Astrocyte (in vitro differentiated cells and primary cell): ENCODE results near the gene NR5A2.
A peak's percentile ranks its signal among the peaks of the same experiment; 100 is the strongest.

Source experiments
- CTCF ChIP-seq: IDR thresholded peaks from 2 replicates; pipeline ENCODE4 v1.5.1; 2011; ENCODE audit warnings: low read depth, mild to moderate bottlenecking, inconsistent platforms, low read length, moderate library complexity; ENCODE audit not compliant: insufficient read depth
- EZH2 ChIP-seq: IDR thresholded peaks from 2 replicates; pipeline ENCODE4 v1.6.1; 2012; ENCODE audit warnings: mild to moderate bottlenecking, low read length, inconsistent platforms; ENCODE audit not compliant: insufficient read depth

- TF ChIP-seq EZH2 (peak; percentile 81), CTCF (no peak)
These were observed 8.0 kb downstream of the NR5A2 start for GRCh38 chr1:200035397-200035955.
